GM19193 (cell line): Measurements from ENCODE around the gene EZR.

Experiments used
- POLR2A ChIP-seq: IDR thresholded peaks from 4 replicates; pipeline ENCODE4 v1.6.1; 2011; ENCODE audit not compliant: insufficient read depth, insufficient read length; ENCODE audit errors: extremely low read depth

EZR gene

GRCh38 chr6:158766621-158767455 is 52.3 kb downstream of the EZR start:
- TF ChIP-seq POLR2A = no peak

- TF ChIP-seq POLR2A = peak; percentile 10
Observed at GRCh38 chr6:158765499-158766068, 53.6 kb downstream of the EZR start.

DNA sequence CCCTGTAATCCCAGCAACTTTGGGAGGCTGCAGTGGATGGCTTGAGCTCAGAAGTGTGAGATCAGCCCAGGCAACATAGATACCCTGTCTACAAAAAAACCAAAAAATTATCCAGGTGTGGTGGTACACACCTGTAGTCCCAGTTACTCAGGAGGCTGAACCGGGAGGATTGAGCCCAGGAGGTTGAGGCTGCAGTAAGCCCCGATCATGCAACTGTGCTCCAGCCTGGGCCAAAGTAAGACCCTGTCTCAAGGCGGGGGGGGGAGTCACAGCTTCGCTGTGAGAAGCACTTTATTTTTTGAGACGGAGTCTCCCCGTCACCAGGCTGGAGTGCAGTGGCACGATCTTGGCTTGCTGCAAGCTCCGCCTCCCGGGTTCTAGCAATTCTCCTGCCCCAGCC is 54.2 kb downstream of the EZR start:
- no peak for TF ChIP-seq POLR2A

DNA sequence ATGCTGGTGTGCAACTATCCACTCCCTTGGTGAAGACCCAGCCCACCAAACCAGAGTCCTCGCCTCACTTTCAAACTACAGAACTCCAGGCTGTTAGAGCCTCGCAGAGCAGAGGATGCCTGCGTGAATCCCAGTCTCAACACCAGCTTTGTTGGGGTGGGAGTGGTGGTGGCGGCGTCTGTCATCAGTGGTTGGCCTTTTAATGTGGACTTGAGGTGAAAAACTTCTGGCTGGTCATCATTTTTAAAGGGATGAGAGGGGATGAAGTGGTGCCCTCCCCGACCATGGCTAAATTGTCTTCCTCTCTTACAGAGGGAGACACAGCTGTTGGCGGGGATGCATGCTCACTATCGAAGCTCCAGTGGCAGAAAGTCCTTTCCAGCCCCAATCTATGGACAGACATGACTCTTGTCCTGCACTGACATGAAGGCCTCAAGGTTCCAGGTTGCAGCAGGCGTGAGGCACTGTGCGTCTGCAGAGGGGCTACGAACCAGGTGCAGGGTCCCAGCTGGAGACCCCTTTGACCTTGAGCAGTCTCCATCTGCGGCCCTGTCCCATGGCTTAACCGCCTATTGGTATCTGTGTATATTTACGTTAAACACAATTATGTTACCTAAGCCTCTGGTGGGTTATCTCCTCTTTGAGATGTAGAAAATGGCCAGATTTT is 54.9 kb downstream of the EZR start:
- TF ChIP-seq POLR2A = peak; percentile 43

DNA sequence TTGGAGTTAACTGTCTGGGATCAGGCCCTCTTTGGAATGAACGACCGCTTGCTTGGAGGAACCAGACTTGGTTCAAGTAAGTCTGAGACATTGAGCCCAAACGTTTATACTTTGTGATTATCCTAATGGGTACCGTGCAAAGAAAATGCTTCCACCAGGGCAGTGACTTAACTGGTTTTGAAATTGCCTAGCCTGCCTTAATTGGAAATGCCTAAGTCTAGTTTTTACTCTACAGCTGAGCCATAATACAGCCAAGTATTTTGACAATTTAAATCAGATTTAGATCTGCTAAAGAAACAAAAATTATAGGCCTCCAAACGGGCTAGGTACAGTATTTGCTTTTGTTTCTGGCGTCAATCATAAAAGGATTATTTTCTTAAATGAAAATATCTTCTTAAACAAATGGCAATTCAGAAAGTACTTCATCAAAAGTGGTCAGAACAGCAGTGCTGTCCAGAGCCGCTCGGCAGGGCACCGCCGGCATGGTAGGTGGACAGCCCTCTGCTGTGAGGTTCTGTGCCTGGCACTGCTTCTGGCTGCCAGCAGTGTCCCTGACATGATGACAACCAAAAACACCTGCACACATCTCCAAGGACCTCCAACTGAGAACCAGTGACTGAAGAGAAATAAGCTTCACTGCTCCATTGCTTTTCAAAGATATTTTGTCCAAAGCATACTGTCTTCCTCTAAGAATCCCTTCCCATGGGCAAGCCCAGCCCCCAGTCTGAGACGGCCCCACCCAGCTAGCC is 55.6 kb downstream of the EZR start:
- no peak for TF ChIP-seq POLR2A

DNA sequence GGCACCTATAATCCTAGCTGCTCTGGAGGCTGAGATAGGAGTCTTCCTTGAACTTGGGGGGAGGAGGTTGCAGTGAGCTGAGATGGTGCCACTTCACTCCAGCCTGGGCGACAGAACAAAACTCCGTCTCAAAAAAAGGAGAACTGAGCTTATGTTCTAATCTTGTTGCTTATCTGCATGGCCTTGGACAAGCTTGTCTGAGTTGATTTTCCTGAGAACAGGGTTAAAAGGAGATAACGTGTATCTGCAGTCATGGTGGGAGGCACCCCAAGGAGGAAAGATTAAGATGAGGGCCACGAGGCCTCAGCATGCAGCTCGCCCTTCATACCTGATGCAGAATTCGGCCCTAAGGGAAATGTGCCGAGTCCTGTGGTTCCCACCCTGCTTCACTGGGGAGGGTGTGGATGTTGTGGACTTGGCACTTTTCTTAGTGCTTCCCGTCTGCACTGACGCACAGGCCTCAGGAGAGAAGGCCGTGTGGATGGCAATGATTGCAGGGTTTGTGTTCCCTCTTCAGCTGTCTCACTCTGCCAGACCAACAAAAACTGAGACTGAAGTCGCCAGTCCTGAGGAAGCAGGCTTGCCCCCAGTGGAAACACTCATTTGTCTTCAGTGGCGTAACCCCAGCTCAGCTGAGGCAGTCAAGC is 56.3 kb downstream of the EZR start:
- no peak for TF ChIP-seq POLR2A

DNA sequence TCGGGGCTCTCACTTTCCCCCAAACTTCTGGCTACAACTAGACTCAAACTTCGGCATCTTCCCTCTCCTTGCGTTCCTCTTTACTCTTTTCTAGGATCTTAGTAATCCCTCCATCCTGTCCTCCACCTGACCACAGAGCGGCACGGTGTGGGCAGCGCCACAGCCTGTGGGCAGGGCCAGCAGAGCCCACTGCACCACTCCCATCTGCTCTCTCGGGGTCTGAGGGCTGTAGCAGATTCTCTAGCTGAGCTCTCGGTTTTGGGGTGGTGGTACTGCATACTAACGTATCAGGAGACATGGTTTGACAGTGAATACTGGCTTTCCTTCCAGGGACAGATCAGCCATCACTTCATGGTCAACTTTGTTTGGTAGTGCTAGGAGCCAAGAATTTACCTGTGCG is 57.4 kb downstream of the EZR start:
- no peak for TF ChIP-seq POLR2A

DNA sequence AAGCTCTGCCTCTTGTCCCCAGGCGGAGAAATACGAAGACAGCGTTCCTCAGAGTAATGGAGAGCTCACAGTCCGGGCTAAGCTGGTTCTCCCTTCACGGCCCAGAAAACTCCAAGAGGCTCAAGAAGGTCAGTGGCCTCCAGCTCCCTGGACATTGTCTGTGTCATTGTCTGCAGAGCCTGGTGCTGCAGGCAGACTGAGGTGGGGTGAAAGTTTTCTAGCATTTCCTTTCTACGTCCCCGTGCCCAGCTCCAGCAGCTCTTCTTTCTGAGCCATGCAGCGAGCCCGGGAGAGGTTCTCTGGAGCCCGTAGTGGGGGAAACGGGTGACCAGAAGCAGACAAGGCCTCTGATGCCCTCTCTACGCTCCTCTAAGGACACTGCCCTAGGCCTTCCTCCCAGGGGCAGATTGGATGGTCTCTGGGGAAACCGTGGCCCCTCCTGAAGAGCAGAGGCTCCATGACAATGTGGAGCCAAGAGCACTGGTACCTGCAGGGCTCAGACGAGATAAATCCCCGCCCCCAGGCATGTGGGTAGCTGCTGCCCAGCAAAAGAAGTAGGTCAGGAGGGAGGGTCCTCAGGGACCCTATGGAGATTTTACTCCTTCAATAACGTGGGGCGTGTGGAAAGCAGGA is 58.4 kb downstream of the EZR start:
- TF ChIP-seq POLR2A = no peak

DNA sequence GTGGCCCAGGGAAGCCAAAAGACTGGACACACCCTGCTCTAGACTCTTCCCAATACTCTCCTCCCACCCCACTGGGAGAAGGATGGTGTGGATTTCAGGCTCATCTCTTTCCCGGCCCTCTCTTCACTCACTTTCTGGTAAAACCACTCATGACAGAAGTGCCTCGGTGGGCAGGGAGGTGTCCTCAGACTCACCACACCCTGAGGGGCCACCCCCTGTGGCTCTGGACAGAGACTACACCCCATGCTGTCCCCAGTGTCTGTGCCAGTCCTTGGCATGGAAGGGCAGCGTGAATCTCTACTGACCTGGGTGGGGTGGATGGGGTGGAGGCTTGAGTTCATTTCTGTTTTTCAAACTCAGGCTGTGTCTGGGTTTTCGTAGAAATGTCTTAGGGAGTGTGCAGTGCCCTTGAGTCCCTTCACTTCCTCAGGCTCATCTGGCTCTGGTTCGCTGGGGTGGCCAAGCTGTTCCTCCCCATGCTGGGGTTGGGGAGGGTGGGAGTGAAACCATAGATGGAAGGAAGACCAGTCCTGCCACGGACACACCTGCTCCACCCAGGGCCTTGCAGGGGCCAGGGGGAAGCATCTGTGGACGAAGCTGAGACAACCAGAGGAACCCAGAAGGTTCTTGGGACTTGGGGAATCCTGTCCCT is 59.1 kb downstream of the EZR start:
- no peak for TF ChIP-seq POLR2A

GRCh38 chr6:158758941-158759479 is 60.2 kb downstream of the EZR start:
- TF ChIP-seq POLR2A = no peak

DNA sequence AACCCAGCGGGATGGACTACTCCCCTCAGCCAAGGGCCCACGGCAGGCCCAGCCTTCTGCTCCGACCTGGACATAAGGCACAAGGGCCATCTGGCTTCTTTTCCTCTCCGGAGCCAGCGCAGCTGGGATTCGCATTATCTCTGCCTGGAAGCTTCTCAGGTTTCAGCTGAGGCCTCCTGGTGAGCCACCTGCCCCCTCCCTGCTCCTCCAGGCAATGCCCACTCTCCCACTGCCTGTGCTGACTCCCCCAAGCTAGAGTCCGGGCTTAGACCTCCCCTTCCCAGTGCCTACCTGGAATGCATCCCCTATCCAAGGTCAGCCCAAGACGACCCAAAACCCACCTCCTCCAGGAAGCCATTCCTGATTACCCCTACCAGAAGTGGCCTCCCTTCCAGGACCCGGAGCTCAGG is 60.7 kb downstream of the EZR start:
- TF ChIP-seq POLR2A = no peak

GRCh38 chr6:158757753-158758090 is 61.4 kb downstream of the EZR start:
- no peak for TF ChIP-seq POLR2A

DNA sequence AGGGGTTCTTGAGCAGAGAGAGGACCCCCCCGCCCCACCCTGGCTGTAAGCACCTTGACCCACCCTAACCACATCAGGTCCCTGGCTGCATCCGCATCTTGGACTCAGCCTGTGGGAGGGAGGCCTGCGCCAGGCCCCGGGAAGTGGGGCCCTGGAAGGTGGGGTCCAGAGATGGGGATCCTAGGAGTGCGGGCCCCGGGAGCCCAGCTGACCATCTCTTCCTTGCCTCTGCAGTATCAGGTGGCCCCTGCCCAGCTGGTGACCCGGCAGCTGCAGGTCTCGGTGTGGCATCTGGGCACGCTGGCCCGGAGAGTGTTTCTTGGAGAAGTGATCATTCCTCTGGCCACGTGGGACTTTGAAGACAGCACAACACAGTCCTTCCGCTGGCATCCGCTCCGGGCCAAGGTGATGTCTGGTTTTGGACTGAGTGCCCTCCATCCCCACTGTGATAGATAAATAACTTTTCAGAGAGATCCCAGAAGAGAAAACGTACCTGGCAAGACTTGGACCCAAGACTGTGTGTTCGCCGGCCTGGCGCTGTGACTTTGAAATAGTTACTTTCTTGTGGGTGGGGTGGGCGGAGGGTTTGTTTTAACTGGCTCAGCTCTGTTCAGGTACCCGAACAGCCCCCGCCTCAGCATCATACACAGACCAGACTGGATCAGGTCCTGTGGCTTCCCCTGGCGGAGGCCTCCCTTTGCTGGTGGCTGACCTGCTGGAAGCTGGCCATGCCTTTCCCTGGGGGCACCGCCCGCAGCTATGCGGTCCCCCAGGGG is 62.0 kb downstream of the EZR start:
- no peak for TF ChIP-seq POLR2A

- no peak for TF ChIP-seq POLR2A
Observed at GRCh38 chr6:158756126-158756525, 63.0 kb downstream of the EZR start.

GRCh38 chr6:158755636-158756035 is 63.5 kb downstream of the EZR start:
- no peak for TF ChIP-seq POLR2A
